A549 (cell line): ENCODE measurements around the gene LBHD1. TPM values are rescaled to one million over a fixed set of nuclear protein-coding genes. Genes with fewer than 3 reads are reported as not detected.

Experiments
- ATAC-seq, 2 experiments: fragments of 200-7000 bp in 1 of 2; fragments of >200 bp in 1 of 2; cut with Nextera tagmentation in 1 of 2; cut with Tn5 transposase in 1 of 2; 3 replicates each; pipeline versions ENCODE4 v1.8.0 to v1.9.1; 2018 to 2020; ENCODE audit warnings: mild to moderate bottlenecking in 1 of 2, moderate library complexity in 1 of 2
- CTCF ChIA-PET: fragments of 300-600 bp; sonication (Branson Sonifier 250); formaldehyde crosslinking; extraction: SDS; loops from one replicate; lab custom pipeline; 2021; ENCODE audit warnings: antibody characterized with exemption, inconsistent platforms; lab: Yijun Ruan, JAX
- POLR2A ChIA-PET: fragments of 350-600 bp; formaldehyde crosslinking; extraction: SDS; loops from one replicate; lab custom pipeline; 2021; ENCODE audit warnings: antibody characterized with exemption, inconsistent platforms; lab: Yijun Ruan, JAX
- DNase-seq, 2 experiments: peaks; one replicate each; pipeline versions ENCODE4 v3.0.0 to v3.0.0-alpha.2; 2011 to 2016; ENCODE audit warnings: low read depth in 1 of 2, low spot score in 1 of 2
- FAIRE-seq: peaks from 2 replicates; lab custom pipeline; 2011; peaks lifted over from hg19 to GRCh38; lab: Jason Lieb, UNC
- H3K27ac ChIP-seq, 2 experiments: fragments of >200 bp; sonication (Bioruptor Twin); formaldehyde crosslinking; 3 replicates each; pipeline ENCODE4 v1.5.1; 2016 to 2017
- H3K4me1 ChIP-seq: fragments of >200 bp; sonication (Bioruptor Twin); formaldehyde crosslinking; 3 replicates; pipeline ENCODE4 v1.6.1; 2016
- H3K4me2 ChIP-seq: fragments of >200 bp; sonication (Bioruptor Twin); formaldehyde crosslinking; 3 replicates; pipeline ENCODE4 v1.6.1; 2016
- H3K4me3 ChIP-seq: fragments of >200 bp; sonication (Bioruptor Twin); formaldehyde crosslinking; 3 replicates; pipeline ENCODE4 v1.5.1; 2016
- H3K9me3 ChIP-seq: fragments of >200 bp; sonication (Bioruptor Twin); formaldehyde crosslinking; 3 replicates; pipeline ENCODE4 v1.6.1; 2016
- CBX2 ChIP-seq: fragments of 200-600 bp; sonication (generic); IDR thresholded peaks from 2 replicates; pipeline ENCODE4 v1.6.1; 2016; ENCODE audit warnings: low read depth, mild to moderate bottlenecking, borderline replicate concordance
- CBX8 ChIP-seq: fragments of 200-600 bp; sonication (generic); IDR thresholded peaks from 2 replicates; pipeline ENCODE4 v1.6.1; 2016
- CHD4 ChIP-seq: fragments of 200-600 bp; sonication (generic); IDR thresholded peaks from 2 replicates; pipeline ENCODE4 v1.6.1; 2016; ENCODE audit warnings: antibody characterized with exemption, mild to moderate bottlenecking, borderline replicate concordance
- E2F6 ChIP-seq: IDR thresholded peaks from 2 replicates; pipeline ENCODE4 v1.6.1; 2012; ENCODE audit warnings: low read depth, borderline replicate concordance
- EHF ChIP-seq: fragments of 250-450 bp; sonication (Bioruptor Pico); IDR thresholded peaks from 2 replicates; pipeline ENCODE4 v1.5.0; 2020; ENCODE audit warnings: mild to moderate bottlenecking
- EP300 ChIP-seq, 2 experiments: fragments of >200 bp; sonication (Bioruptor Twin); formaldehyde crosslinking; IDR thresholded peaks; 2 replicates in 1 of 2; 3 replicates in 1 of 2; pipeline ENCODE4 v1.6.1; 2016 to 2017
- FOSB ChIP-seq: fragments of 250-450 bp; sonication (Bioruptor Pico); IDR thresholded peaks from 2 replicates; pipeline ENCODE4 v1.5.0; 2020; ENCODE audit warnings: mild to moderate bottlenecking, moderate library complexity
- FOSL2 ChIP-seq, 2 experiments: fragments of 450-650 bp in 1 of 2; fragments of >200 bp in 1 of 2; sonication (Bioruptor Twin) in 1 of 2; formaldehyde crosslinking; IDR thresholded peaks; 2 replicates each; pipeline versions ENCODE4 v1.5.0 to v1.6.1; 2016 to 2020; ENCODE audit warnings: mild to moderate bottlenecking in 1 of 2, moderate library complexity in 1 of 2
- HOXA7 ChIP-seq: fragments of 250-450 bp; sonication (Bioruptor Pico); IDR thresholded peaks from 2 replicates; pipeline ENCODE4 v1.5.0; 2020; ENCODE audit warnings: mild to moderate bottlenecking, moderate library complexity
- HOXB13 ChIP-seq: fragments of 250-450 bp; sonication (Bioruptor Pico); IDR thresholded peaks from 2 replicates; pipeline ENCODE4 v1.5.0; 2020; ENCODE audit warnings: low read depth, mild to moderate bottlenecking, moderate library complexity
- JUN ChIP-seq, 2 experiments: fragments of >200 bp; sonication (Bioruptor Twin); formaldehyde crosslinking; IDR thresholded peaks; 2 replicates in 1 of 2; 3 replicates in 1 of 2; pipeline ENCODE4 v1.6.1; 2016 to 2017
- KDM5A ChIP-seq: fragments of 200-600 bp; sonication (generic); IDR thresholded peaks from 2 replicates; pipeline ENCODE4 v1.6.1; 2016; ENCODE audit warnings: antibody characterized with exemption, mild to moderate bottlenecking
- MAFK ChIP-seq: fragments of 450-650 bp; IDR thresholded peaks from 2 replicates; pipeline ENCODE4 v1.6.1; 2014; ENCODE audit not compliant: partially characterized antibody
- NR3C1 ChIP-seq: fragments of >200 bp; sonication (Bioruptor Twin); formaldehyde crosslinking; IDR thresholded peaks from 3 replicates; pipeline ENCODE4 v1.6.1; 2017
- PHF8 ChIP-seq: fragments of 200-600 bp; sonication (generic); IDR thresholded peaks from 2 replicates; pipeline ENCODE4 v1.6.1; 2016; ENCODE audit warnings: low read depth, mild to moderate bottlenecking, antibody characterized with exemption, moderate library complexity, borderline replicate concordance
- RARB ChIP-seq: fragments of 250-450 bp; sonication (Bioruptor Pico); IDR thresholded peaks from 2 replicates; pipeline ENCODE4 v1.8.0; 2021; ENCODE audit warnings: mild to moderate bottlenecking, moderate library complexity
- RCOR1 ChIP-seq: fragments of 150-350 bp; IDR thresholded peaks from 2 replicates; pipeline ENCODE4 v1.6.1; 2014; ENCODE audit warnings: antibody characterized with exemption, low read length, low read depth
- RFX5 ChIP-seq: fragments of 450-650 bp; IDR thresholded peaks from 2 replicates; pipeline ENCODE4 v1.7.1; 2014; ENCODE audit warnings: antibody characterized with exemption, mild to moderate bottlenecking, moderate library complexity
- TFCP2L1 ChIP-seq: fragments of 250-450 bp; sonication (Bioruptor Pico); IDR thresholded peaks from 2 replicates; pipeline ENCODE4 v1.5.0; 2021; ENCODE audit warnings: mild to moderate bottlenecking
- ZC3H11A ChIP-seq: fragments of 450-650 bp; IDR thresholded peaks from 2 replicates; pipeline ENCODE4 v1.6.1; 2014; ENCODE audit warnings: antibody characterized with exemption, mild to moderate bottlenecking
- ZNF302 ChIP-seq: fragments of 250-450 bp; sonication (Bioruptor Pico); IDR thresholded peaks from 2 replicates; pipeline ENCODE4 v1.9.0; 2021; ENCODE audit warnings: inconsistent platforms, mild to moderate bottlenecking, moderate library complexity
- WGBS: methylation state at CpG from one replicate; pipeline ENCODE4 v1.1.6; 2017; ENCODE audit errors: missing lambda C conversion rate; 5-methylcytosine and 5-hydroxymethylcytosine counted together
- polyA plus RNA-seq, 4 experiments: library from polyadenylated mRNA; depleted of rRNA in 3 of 4; stranded (reverse); fragments of >200 nt; fragmentation: RNase III in 1 of 4; extraction: RNeasy Plus Mini Kit Qiagen cat#74134 plus additional on column Dnase treatment in 1 of 4; gene quantifications; 2 replicates in 3 of 4; 3 replicates in 1 of 4; pipeline ENCODE4 v1.2.3, GENCODE V29; 2011 to 2017
- TF ChIP-seq, protein P1 (sequence below): fragments of 450-650 bp; IDR thresholded peaks from 2 replicates; pipeline ENCODE4 v1.6.1; 2014; ENCODE audit warnings: antibody characterized with exemption
- TF ChIP-seq, protein P2 (sequence below): fragments of >200 bp; sonication (Bioruptor Twin); formaldehyde crosslinking; IDR thresholded peaks from 3 replicates; pipeline ENCODE4 v1.5.1; 2016
- TF ChIP-seq, protein P3 (sequence below): fragments of 150-350 bp; IDR thresholded peaks from 2 replicates; pipeline ENCODE4 v1.6.1; 2014; ENCODE audit warnings: low read depth, mild to moderate bottlenecking, low read length
- TF ChIP-seq, protein P4 (sequence below): fragments of 250-450 bp; sonication (Bioruptor Pico); IDR thresholded peaks from 2 replicates; pipeline ENCODE4 v1.5.0; 2020; ENCODE audit warnings: low read depth, mild to moderate bottlenecking, moderate library complexity
- TF ChIP-seq, protein P5 (sequence below): fragments of >200 bp; sonication (Bioruptor Twin); formaldehyde crosslinking; IDR thresholded peaks from 2 replicates; pipeline ENCODE4 v1.6.1; 2016

LBHD1 gene
- polyA plus RNA-seq, 2 of the 4 experiments (the other 2 are of a cell fraction), result 4.1 to 6.8 TPM

DNA sequence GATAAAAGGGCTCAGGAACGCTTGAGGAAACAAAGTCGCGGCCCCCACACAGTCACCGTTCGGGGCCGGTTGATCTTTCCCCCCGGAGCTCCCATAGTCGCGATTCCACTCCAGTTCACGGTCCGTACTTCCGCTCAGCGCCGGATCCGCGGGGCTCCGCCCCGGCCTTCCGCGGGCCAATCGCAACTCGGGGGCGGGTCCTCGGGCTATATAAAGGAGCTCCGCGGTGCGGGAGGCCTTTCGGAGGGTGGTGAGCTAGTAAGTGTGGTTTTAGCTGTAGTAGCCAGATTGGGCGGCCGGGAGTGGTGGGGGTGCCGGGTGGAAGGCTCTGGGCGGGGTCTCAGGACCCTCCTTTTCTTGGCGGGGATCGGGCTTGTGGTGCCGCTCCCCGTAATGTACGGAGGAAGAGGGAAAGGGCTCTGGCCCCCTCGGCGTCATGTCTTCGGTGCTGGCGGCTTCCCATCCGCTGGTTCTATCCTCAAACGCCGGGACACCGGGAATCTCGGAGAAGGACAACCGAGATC lies 6.9 kb downstream of the LBHD1 start, which contains the start of the genes C11orf98 and CSKMT (continued):
- TF ChIP-seq HOXA7 (CRISPR knock-in tag) (peak; percentile 98), HOXB13 (CRISPR knock-in tag) (no peak), FOSB (CRISPR knock-in tag) (peak; percentile 97), NR3C1 (no peak), CBX2 (no peak), FOSL2 (IDR thresholded peaks at IDR 0.05) (no peak), FOSL2 (CRISPR knock-in tag; IDR thresholded peaks at IDR 0.05) (no peak), RFX5 (no peak), EHF (no peak), RARB (CRISPR knock-in tag) (peak; percentile 90), RCOR1 (no peak), MAFK (no peak), EP300 (IDR thresholded peaks at IDR 0.05) (no peak), KDM5A (no peak), ZNF302 (CRISPR knock-in tag) (no peak), JUN (IDR thresholded peaks at IDR 0.05) (peak; percentile 99 to 100), TFCP2L1 (peak; percentile 97), CBX8 (no peak), ZC3H11A (no peak)
- TF ChIP-seq, protein P1, sequence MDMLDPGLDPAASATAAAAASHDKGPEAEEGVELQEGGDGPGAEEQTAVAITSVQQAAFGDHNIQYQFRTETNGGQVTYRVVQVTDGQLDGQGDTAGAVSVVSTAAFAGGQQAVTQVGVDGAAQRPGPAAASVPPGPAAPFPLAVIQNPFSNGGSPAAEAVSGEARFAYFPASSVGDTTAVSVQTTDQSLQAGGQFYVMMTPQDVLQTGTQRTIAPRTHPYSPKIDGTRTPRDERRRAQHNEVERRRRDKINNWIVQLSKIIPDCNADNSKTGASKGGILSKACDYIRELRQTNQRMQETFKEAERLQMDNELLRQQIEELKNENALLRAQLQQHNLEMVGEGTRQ, result no peak
- TF ChIP-seq, protein P2, sequence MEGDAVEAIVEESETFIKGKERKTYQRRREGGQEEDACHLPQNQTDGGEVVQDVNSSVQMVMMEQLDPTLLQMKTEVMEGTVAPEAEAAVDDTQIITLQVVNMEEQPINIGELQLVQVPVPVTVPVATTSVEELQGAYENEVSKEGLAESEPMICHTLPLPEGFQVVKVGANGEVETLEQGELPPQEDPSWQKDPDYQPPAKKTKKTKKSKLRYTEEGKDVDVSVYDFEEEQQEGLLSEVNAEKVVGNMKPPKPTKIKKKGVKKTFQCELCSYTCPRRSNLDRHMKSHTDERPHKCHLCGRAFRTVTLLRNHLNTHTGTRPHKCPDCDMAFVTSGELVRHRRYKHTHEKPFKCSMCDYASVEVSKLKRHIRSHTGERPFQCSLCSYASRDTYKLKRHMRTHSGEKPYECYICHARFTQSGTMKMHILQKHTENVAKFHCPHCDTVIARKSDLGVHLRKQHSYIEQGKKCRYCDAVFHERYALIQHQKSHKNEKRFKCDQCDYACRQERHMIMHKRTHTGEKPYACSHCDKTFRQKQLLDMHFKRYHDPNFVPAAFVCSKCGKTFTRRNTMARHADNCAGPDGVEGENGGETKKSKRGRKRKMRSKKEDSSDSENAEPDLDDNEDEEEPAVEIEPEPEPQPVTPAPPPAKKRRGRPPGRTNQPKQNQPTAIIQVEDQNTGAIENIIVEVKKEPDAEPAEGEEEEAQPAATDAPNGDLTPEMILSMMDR, result no peak
- TF ChIP-seq, protein P3, sequence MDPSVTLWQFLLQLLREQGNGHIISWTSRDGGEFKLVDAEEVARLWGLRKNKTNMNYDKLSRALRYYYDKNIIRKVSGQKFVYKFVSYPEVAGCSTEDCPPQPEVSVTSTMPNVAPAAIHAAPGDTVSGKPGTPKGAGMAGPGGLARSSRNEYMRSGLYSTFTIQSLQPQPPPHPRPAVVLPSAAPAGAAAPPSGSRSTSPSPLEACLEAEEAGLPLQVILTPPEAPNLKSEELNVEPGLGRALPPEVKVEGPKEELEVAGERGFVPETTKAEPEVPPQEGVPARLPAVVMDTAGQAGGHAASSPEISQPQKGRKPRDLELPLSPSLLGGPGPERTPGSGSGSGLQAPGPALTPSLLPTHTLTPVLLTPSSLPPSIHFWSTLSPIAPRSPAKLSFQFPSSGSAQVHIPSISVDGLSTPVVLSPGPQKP, result no peak
- TF ChIP-seq, protein P4, sequence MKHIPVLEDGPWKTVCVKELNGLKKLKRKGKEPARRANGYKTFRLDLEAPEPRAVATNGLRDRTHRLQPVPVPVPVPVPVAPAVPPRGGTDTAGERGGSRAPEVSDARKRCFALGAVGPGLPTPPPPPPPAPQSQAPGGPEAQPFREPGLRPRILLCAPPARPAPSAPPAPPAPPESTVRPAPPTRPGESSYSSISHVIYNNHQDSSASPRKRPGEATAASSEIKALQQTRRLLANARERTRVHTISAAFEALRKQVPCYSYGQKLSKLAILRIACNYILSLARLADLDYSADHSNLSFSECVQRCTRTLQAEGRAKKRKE, result no peak
- TF ChIP-seq, protein P5, sequence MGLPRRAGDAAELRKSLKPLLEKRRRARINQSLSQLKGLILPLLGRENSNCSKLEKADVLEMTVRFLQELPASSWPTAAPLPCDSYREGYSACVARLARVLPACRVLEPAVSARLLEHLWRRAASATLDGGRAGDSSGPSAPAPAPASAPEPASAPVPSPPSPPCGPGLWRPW, result no peak

DNA sequence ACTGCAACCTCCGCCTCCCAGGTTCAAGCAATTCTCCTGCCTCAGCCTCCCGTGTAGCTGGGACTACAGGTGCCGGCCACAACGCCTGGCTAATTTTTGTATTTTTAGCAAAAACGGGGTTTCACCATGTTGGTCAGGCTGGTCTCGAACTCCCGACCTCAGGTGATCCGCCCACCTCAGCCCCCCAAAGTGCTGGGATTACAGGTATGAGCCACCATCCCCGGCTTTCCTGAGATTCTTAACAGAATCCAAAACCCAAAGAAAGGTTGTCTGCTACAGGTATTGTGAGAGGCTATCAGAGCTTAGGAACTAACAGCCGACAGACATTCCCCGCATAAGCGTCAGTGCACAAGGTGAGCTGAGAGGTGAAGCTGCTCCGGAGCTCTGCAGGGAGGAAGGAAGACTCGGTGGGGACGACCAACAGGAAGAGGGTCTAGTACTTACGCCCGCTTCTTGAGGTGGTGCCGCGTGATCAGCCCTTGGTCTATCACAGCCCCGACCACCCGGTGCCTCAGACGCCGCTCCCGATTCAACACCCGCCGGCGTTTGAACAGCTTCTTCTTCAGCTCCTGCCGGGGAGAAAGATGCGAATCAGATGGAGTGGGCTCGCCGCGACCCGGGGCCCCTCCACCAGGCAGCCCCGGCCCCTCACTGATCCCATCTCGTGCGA lies 7.5 kb downstream of the LBHD1 start:
- TF ChIP-seq PHF8 (no peak; the same call in 1 of the 2 replicates), CHD4 (peak; percentile 54; the same call in 1 of the 2 replicates), E2F6 (0 out of 2 replicates have a peak, but pooled peaks have one; percentile 22)
- H3K4me1 ChIP-seq, result peaks cover 24% of the 10 kb centered on the region
- peak overlapping the region; percentile 64 for H3K4me2 ChIP-seq
- H3K9me3 ChIP-seq, result no peaks in the 10 kb centered on the region
- peak overlapping the region; percentile 79 for H3K4me3 ChIP-seq
- POLR2A ChIA-PET, result interaction anchor here (0.6 to 5.5 kb wide), 40 partner anchors 8 to 849 kb away, joined by 3 to 91 read pairs (median 6); partner anchors contain the start of genes B3GAT3, EEF1G, EML3 and GANAB
- 4% methylated on average over 15 of the region's 36 CpGs for WGBS
- DNase-seq (peak in 1 of 2 experiments; percentile 72), FAIRE-seq (no peak), ATAC-seq (peak; percentile 70)
- CTCF ChIA-PET, result interaction anchor here (0.9 to 1.6 kb wide), 12 partner anchors 8 to 271 kb away, joined by 3 to 6 read pairs (median 4); partner anchors contain the start of genes B3GAT3, LBHD1 and ROM1
- peak overlapping the region; percentile 93 to 96 for H3K27ac ChIP-seq
